Gastrocnemius medialis (tissue), 4 donors: ENCODE measurements around the gene PIK3R6.

Experiments used
- CTCF ChIP-seq, 5 experiments: fragments of 450-650 bp in 3 of 5; fragments of 200-600 bp in 2 of 5; sonication (generic) in 2 of 5; IDR thresholded peaks in 4 of 5; conservative IDR thresholded peaks in 1 of 5; 1 replicate in 4 of 5; 2 replicates in 1 of 5; pipeline ENCODE4 v1.5.1; 2016 to 2019; ENCODE audit warnings: antibody characterized with exemption in 5 of 5, mild to moderate bottlenecking in 3 of 5, moderate library complexity in 3 of 5
- POLR2A ChIP-seq, 2 donors: fragments of 450-650 bp; IDR thresholded peaks; one replicate each; pipeline ENCODE4 v1.6.1; 2017; ENCODE audit warnings: antibody characterized with exemption in 2 of 2, mild to moderate bottlenecking in 2 of 2, moderate library complexity in 2 of 2

- TF ChIP-seq CTCF (IDR thresholded peaks at IDR 0.05 in 4 of 5, conservative IDR thresholded peaks at IDR 0.05 in 1 of 5) (no peak), POLR2A (IDR thresholded peaks at IDR 0.05) (no peak)
Measured at GRCh38 chr17:8835631-8836364, 31.7 kb downstream of the PIK3R6 start.
